ENCODE results near the gene DIP2B.

DNA sequence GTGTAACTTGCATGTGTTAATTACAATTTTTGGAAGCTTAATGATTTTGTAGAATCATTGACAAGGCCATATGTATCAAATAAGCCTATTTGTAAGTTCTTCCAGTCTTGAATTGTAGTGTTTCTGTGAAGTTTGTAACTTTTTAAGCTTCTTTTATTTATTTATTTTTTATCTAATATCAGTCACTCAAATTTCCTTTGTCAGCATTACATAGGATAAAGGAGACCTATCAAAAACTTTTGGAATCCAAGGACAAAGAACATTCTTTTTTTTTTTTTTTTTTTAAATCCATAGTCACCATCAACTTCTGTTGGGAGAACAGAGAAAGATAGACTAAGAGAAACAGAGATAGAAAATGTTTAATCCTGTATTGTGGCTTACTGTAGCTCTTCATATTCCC lies 36.4 kb downstream of the DIP2B start:
- TF ChIP-seq CTCF (IDR thresholded peaks at IDR 0.05) (no peak), POLR2A (IDR thresholded peaks at IDR 0.05) (no peak)

All from adrenal gland (tissue), 5 donors.